DMS 273 (cell line): ENCODE results near the gene DDX10.

Experiments used
- DNase-seq: peaks from one replicate; lab custom pipeline; 2025; ENCODE audit not compliant: unreplicated experiment; lab: John Stamatoyannopoulos, UW

The DDX10 gene

DNA sequence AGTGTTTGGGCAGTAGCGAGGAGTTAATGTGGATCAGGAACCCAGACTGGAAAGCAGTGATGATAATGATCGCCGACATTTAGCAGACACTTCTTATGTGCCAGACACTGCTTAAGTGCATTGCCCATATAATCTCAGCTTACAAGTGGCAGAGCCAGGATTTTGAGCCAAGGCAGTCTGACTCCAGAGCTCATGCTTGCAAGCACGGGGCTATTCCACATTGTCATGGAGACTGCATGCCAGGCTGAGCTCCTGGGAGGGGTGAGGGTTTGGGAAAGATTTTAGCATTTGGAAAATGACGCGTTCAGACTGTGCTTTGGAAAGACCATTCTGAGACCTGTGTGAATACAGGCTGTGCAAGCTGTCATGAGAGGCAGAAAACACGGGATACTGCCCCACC is 302.7 kb downstream of the DDX10 start:
- DNase-seq, result peak; percentile 20

DNA sequence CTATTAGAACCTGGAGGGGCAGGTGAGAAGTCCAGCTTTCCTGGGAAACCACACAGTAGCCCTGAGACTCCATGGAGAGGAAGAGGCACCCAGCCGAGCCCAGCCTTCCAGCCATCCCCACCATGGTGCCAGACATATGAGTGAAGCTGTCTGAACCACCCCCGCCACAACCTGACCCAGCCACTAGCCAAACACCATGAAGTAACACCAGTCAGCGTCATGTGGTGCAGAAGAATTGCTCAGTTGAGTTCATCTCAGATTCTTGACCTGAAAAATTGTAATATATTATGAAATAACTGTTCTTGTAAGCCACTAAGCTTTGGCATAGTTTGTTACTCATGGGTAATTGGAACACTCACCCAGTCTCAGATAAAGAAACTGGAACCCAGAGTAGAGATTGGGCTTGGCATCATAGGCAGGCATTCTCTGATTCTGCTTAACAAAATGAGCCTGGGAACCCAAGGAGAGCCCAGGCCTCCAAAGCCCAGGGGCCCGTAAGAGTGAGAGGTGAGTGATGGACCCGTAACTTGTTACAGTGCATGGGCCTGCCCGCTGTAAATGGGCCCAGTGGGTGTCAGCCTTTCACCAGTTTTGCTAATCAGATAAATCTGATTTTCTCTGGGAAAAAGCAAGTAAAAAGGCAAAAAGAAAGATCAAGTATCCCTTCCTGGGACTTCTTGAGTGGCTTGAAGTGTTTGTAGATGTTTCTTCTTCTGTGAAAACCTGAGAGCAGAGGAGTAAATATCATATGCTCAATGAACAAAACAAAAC is 305.5 kb downstream of the DDX10 start:
- DNase-seq, result no peak

DNA sequence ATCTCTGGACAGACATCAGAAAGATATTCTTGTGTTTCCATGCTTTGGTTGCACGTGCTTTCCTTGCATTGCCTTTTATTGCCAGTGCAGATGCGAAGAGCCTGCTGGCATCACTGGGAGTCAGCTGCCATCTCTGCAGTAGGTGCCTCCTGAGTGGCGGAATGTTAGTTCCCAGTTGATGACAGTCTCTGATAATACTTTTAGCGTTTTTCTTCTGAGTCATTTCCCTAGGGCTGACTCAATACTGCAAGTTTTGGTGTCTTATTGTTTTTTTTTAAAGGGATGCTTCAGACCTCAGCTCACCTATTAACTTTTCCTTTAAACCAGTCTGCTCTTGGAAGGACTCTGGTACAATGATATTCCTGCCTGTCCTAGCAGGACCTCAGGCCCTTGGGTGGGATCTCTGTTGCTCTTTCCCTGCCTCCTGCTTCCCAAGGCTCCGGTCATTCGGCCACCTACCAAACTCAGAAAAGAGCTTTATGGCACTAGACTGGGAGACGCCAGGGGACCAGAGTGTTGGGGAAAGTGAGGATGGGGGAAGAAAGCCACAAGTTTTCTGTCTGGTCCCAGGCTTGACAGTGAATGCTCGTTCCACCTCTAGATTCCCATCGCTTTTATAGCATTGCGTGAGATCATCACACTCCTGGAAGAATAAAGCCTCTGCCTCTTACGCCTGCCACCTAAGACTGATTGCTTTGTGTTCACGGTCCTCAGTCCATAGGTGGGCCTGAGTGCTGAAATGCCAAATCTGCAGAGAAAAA is 308.7 kb downstream of the DDX10 start:
- DNase-seq, result no peak

DNA sequence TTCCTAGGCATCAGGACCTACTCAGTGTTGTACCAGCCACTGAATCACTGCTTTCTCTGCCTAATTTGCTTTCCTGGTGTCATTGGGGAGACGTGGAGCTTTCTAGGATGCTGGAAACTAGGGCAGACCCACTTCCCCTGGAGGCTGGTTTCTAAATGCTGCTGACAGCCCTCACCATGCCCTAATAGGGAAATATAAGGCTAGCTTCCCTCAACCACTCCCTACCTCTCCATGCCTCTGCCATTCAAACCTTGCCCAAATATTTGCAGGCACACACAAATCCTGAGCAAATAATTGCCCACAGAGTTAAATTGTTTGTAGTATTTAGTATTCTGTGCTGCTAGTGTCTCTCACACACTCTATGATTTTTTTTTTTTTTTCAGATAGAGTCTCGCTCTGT is 310.2 kb downstream of the DDX10 start:
- no peak for DNase-seq

DNA sequence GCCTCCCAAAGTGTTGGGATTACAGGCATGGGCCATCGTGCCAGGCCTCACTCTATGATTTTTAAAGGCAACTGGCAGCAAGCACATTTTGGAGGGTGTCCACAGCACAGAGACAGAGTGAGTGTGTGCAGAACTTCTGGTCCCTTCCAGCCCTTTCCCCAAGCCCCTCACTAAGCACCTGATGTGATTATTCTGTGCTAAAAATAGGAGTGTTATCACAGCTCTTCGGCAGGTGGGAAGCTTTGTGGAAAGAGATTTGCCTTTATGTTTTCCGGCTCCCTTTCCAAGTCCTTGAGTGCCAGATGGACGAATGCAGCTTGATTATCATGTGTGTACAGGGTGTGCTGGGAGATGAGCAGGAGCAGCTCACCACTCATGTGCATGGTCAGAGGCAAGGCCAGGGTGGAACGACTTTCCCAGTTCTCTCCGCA is 310.8 kb downstream of the DDX10 start:
- peak; percentile 58 for DNase-seq

DNA sequence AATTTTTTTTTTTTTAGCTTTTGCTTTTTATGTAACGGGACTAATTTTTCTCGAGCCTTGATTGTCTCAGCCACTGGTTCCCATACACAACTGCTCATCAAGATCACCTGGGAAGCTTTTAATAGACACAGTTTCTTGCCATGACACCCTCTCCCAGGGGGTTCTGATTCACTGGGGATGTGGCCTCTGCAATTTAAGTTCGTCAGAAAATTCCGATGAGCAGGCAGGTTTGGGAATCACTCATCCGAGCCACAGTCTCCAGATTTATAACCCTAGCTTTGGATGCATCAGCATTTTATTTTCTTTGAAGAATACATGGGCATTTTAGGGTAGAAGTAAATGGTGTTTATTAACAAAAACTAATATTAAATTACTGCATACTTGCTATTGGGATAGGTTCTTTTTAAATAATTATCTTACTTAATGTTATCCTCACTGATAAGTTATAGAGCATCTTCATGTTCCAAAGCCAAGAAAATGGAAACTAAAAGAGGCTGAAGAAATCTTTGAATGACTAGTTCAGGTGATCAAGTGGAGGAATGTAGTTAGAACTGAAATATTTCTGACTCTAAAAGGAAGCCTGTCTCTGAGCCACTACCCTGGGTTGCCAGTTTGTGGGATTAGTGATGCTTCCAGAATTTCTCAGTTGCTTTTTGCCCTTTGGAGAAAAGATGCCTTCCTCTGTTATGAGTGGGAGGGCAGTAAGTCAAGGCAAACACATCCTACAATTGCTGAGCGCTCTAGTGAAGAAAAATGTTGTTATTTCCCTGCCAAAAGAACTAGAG is 319.0 kb downstream of the DDX10 start:
- DNase-seq, result no peak

DNA sequence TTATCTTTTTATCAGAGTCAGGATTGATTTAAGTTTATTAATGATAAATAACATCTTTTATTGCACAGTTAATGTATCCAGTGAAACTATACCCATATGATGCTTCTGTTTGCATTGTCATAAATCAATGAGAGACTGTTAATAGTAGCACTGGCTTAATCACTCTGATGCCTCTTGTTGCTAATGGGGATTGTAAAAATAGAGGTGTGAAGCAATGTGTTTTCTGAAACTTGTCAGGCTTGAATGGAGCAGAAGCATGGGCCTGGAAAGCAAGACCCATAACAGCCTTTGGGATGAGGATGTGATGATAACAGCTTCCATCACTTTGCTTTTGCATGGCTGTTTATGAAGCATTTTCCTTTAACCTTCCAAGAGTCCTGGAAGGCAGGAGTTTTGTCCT is 319.7 kb downstream of the DDX10 start:
- DNase-seq, result no peak

DNA sequence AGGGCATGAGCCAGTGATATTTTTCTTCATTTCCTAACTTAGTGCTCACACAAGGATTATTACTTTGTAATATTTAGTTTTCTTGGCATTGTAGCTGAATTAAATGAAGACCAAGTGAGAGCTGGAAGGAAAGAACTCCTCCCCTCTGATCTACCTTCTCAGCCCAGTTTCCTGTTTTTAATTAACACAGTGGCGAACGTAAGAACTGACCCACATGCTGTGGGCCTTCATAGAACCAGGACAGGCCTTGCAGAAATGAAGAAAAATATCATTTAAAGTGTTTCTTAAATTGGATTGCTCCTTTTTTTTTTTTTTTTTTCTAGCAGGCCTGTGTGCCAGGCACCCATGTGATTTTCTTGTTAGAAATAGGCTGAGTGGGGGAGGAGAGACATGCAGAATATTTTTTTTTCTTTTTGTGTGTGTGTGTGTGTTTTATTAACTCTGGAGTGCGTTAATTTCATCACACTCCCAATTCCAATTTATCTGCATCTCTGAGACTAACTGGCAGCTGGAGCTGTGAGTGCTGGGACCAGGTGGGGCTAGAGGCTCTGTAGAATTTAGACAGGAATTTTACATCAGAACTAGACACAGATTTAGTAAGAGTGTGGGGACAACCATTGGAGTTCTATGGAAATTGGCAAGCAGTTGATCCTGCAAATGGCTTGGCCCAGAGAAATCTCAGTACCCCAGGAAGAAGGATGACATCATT is 320.5 kb downstream of the DDX10 start:
- DNase-seq, result no peak

DNA sequence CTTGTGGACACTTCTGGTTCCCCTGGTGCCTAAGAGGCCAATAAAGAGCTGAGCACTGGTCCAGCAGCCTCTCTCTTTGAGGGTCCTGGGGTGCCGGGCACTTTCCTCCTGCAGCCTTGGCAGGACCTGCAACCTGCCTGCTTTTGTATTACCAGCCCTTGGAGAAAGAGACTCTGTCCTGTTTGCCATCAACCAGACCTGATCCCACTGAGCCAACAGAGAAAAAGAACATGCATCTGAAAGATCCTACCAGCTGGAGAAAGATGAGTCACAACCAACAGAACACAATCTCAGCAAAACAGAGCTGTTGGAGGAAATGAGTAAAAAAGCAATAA is 321.0 kb downstream of the DDX10 start:
- DNase-seq, result no peak
